A549 (cell line): ENCODE measurements around the gene HLA-A.

ENCODE experiments used
- CBX8 ChIP-seq: fragments of 200-600 bp; sonication (generic); IDR thresholded peaks from 2 replicates; pipeline ENCODE4 v1.6.1; 2016
- EP300 ChIP-seq, 2 experiments: fragments of >200 bp; sonication (Bioruptor Twin); formaldehyde crosslinking; IDR thresholded peaks; 2 replicates in 1 of 2; 3 replicates in 1 of 2; pipeline ENCODE4 v1.6.1; 2016 to 2017
- JUNB ChIP-seq: fragments of >200 bp; sonication (Bioruptor Twin); formaldehyde crosslinking; IDR thresholded peaks from 2 replicates; pipeline ENCODE4 v1.6.1; 2016
- MAZ ChIP-seq: fragments of 150-350 bp; IDR thresholded peaks from 2 replicates; pipeline ENCODE4 v1.6.1; 2014; ENCODE audit warnings: antibody characterized with exemption, low read depth, low read length, borderline replicate concordance
- NR3C1 ChIP-seq: fragments of >200 bp; sonication (Bioruptor Twin); formaldehyde crosslinking; IDR thresholded peaks from 3 replicates; pipeline ENCODE4 v1.6.1; 2017
- PHF8 ChIP-seq: fragments of 200-600 bp; sonication (generic); IDR thresholded peaks from 2 replicates; pipeline ENCODE4 v1.6.1; 2016; ENCODE audit warnings: low read depth, mild to moderate bottlenecking, antibody characterized with exemption, moderate library complexity, borderline replicate concordance
- POLR2A ChIP-seq: IDR thresholded peaks from 2 replicates; pipeline ENCODE4 v1.6.1; 2012; ENCODE audit warnings: mild to moderate bottlenecking, low read length
- RCOR1 ChIP-seq: fragments of 150-350 bp; IDR thresholded peaks from 2 replicates; pipeline ENCODE4 v1.6.1; 2014; ENCODE audit warnings: antibody characterized with exemption, low read length, low read depth
- REST ChIP-seq: fragments of 200-600 bp; sonication (generic); IDR thresholded peaks from 2 replicates; pipeline ENCODE4 v1.6.1; 2016; ENCODE audit warnings: antibody characterized with exemption, mild to moderate bottlenecking, moderate library complexity
- RNF2 ChIP-seq: fragments of 200-600 bp; sonication (generic); IDR thresholded peaks from 2 replicates; pipeline ENCODE4 v1.6.1; 2016; ENCODE audit warnings: low read depth, mild to moderate bottlenecking, antibody characterized with exemption, moderate library complexity, borderline replicate concordance
- SMC3 ChIP-seq: fragments of >200 bp; sonication (Bioruptor Twin); formaldehyde crosslinking; IDR thresholded peaks from 3 replicates; pipeline ENCODE4 v1.6.1; 2018; ENCODE audit warnings: inconsistent platforms
- TF ChIP-seq, protein P1 (sequence below): fragments of >200 bp; sonication (Bioruptor Twin); formaldehyde crosslinking; IDR thresholded peaks from 3 replicates; pipeline ENCODE4 v1.5.1; 2016

- TF ChIP-seq, protein P1, sequence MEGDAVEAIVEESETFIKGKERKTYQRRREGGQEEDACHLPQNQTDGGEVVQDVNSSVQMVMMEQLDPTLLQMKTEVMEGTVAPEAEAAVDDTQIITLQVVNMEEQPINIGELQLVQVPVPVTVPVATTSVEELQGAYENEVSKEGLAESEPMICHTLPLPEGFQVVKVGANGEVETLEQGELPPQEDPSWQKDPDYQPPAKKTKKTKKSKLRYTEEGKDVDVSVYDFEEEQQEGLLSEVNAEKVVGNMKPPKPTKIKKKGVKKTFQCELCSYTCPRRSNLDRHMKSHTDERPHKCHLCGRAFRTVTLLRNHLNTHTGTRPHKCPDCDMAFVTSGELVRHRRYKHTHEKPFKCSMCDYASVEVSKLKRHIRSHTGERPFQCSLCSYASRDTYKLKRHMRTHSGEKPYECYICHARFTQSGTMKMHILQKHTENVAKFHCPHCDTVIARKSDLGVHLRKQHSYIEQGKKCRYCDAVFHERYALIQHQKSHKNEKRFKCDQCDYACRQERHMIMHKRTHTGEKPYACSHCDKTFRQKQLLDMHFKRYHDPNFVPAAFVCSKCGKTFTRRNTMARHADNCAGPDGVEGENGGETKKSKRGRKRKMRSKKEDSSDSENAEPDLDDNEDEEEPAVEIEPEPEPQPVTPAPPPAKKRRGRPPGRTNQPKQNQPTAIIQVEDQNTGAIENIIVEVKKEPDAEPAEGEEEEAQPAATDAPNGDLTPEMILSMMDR: no peak
- no peak for TF ChIP-seq CBX8
- no peak for TF ChIP-seq REST
- TF ChIP-seq MAZ: no peak
- no peak for TF ChIP-seq NR3C1
- TF ChIP-seq JUNB: no peak
- no peak for TF ChIP-seq PHF8
- TF ChIP-seq POLR2A: no peak
- TF ChIP-seq RNF2: no peak
- no peak for TF ChIP-seq EP300 (IDR thresholded peaks at IDR 0.05)
- TF ChIP-seq RCOR1: no peak
- TF ChIP-seq SMC3: no peak
These were observed 38.2 kb downstream of the HLA-A start for GRCh38 chr6:29980511-29980910.
